T-helper 2 cell treated with Interferon-gamma antibody and Interleukin-4, amounts not matched to agents 5 μg/mL and 100 μg/mL, for 36 hours (primary cell): ENCODE results near the gene CIRBP.

Experiments
- DNase-seq: peaks from one replicate; pipeline ENCODE4 v3.0.0; 2021; ENCODE audit warnings: low spot score
- H3K27ac Mint-ChIP-seq: one replicate; pipeline ENCODE4 v1.8.0; 2021; ENCODE audit warnings: mild to moderate bottlenecking, mixed read lengths
- H3K27me3 Mint-ChIP-seq: one replicate; pipeline ENCODE4 v1.8.0; 2021; ENCODE audit warnings: low read depth, mixed read lengths
- H3K36me3 Mint-ChIP-seq: one replicate; pipeline ENCODE4 v1.8.0; 2021; ENCODE audit warnings: low read depth, mixed read lengths
- H3K4me1 Mint-ChIP-seq: one replicate; pipeline ENCODE4 v1.8.0; 2021; ENCODE audit warnings: low read depth, mixed read lengths
- H3K4me3 Mint-ChIP-seq: one replicate; pipeline ENCODE4 v1.8.0; 2022; ENCODE audit warnings: mild to moderate bottlenecking, moderate library complexity, mixed read lengths
- H3K9me3 Mint-ChIP-seq: one replicate; pipeline ENCODE4 v1.8.0; 2021; ENCODE audit warnings: mixed read lengths

CIRBP gene

GRCh38 chr19:1270213-1270853 lies 1.2 kb downstream of the CIRBP start:
- peaks cover 44% of the 10 kb centered on the region for H3K36me3 Mint-ChIP-seq
- no peaks in the 10 kb centered on the region for H3K9me3 Mint-ChIP-seq
- H3K27ac Mint-ChIP-seq = peak overlapping the region; percentile 87
- peaks cover 3% of the 10 kb centered on the region for H3K27me3 Mint-ChIP-seq
- peak overlapping the region; percentile 83 for H3K4me3 Mint-ChIP-seq
- DNase-seq = no peak
- H3K4me1 Mint-ChIP-seq = peaks cover 36% of the 10 kb centered on the region

GRCh38 chr19:1270854-1271527 lies 1.9 kb downstream of the CIRBP start:
- Mint-ChIP-seq H3K27ac (peak overlapping the region; percentile 87), H3K4me1 (peaks cover 32% of the 10 kb centered on the region), H3K27me3 (peaks cover 3% of the 10 kb centered on the region), H3K9me3 (no peaks in the 10 kb centered on the region), H3K4me3 (peak overlapping the region; percentile 83), H3K36me3 (peaks cover 44% of the 10 kb centered on the region)
- no peak for DNase-seq

GRCh38 chr19:1271528-1272422 lies 2.6 kb downstream of the CIRBP start:
- DNase-seq = no peak
- Mint-ChIP-seq H3K4me3 (peak overlapping the region; percentile 83), H3K27me3 (peaks cover 3% of the 10 kb centered on the region), H3K27ac (peak overlapping the region; percentile 87), H3K36me3 (peaks cover 48% of the 10 kb centered on the region), H3K4me1 (peaks cover 35% of the 10 kb centered on the region), H3K9me3 (no peaks in the 10 kb centered on the region)

GRCh38 chr19:1272423-1273262 lies 3.5 kb downstream of the CIRBP start:
- Mint-ChIP-seq H3K4me3 (peak overlapping the region; percentile 50), H3K36me3 (peaks cover 50% of the 10 kb centered on the region), H3K9me3 (no peaks in the 10 kb centered on the region), H3K4me1 (peaks cover 33% of the 10 kb centered on the region), H3K27me3 (no peaks in the 10 kb centered on the region), H3K27ac (peak overlapping the region; percentile 47)
- DNase-seq = no peak

GRCh38 chr19:1273263-1274041 lies 4.3 kb downstream of the CIRBP start:
- no peaks in the 10 kb centered on the region for H3K27me3 Mint-ChIP-seq
- H3K9me3 Mint-ChIP-seq = no peaks in the 10 kb centered on the region
- peak overlapping the region; percentile 65 for H3K27ac Mint-ChIP-seq
- peak overlapping the region; percentile 50 for H3K4me3 Mint-ChIP-seq
- no peak for DNase-seq
- peaks cover 32% of the 10 kb centered on the region for H3K4me1 Mint-ChIP-seq
- H3K36me3 Mint-ChIP-seq = peaks cover 56% of the 10 kb centered on the region

- Mint-ChIP-seq H3K9me3 (no peaks in the 10 kb centered on the region), H3K27me3 (no peaks in the 10 kb centered on the region), H3K36me3 (peaks cover 56% of the 10 kb centered on the region), H3K27ac (peak overlapping the region; percentile 74), H3K4me1 (peaks cover 26% of the 10 kb centered on the region), H3K4me3 (peak overlapping the region; percentile 72)
- DNase-seq = no peak
Observed at GRCh38 chr19:1274081-1274851, 5.1 kb downstream of the CIRBP start.

GRCh38 chr19:1274852-1275259 lies 5.7 kb downstream of the CIRBP start:
- Mint-ChIP-seq H3K4me1 (peaks cover 28% of the 10 kb centered on the region), H3K9me3 (no peaks in the 10 kb centered on the region), H3K27me3 (no peaks in the 10 kb centered on the region), H3K27ac (peak overlapping the region; percentile 74), H3K4me3 (peak overlapping the region; percentile 72), H3K36me3 (peaks cover 61% of the 10 kb centered on the region)
- DNase-seq = no peak

- DNase-seq = peak; percentile 96
- H3K4me3 Mint-ChIP-seq = peak within 1 kb of the TSS; percentile 88
- peaks cover 59% of the 10 kb centered on the region for H3K36me3 Mint-ChIP-seq
- H3K9me3 Mint-ChIP-seq = no peaks in the 10 kb centered on the region
- no peaks in the 10 kb centered on the region for H3K27me3 Mint-ChIP-seq
- H3K4me1 Mint-ChIP-seq = peaks cover 27% of the 10 kb centered on the region
- H3K27ac Mint-ChIP-seq = peak within 1 kb of the TSS; percentile 97
Observed at GRCh38 chr19:1275260-1275975, 6.3 kb downstream of the CIRBP start, which contains the start of gene FAM174C. TSS of gene FAM174C (plus strand) at chr19:1275530. CDS start at chr19:1275550, 20 bp downstream.

- DNase-seq = no peak
- Mint-ChIP-seq H3K4me1 (peaks cover 22% of the 10 kb centered on the region), H3K9me3 (no peaks in the 10 kb centered on the region), H3K27me3 (no peaks in the 10 kb centered on the region), H3K36me3 (peaks cover 53% of the 10 kb centered on the region), H3K27ac (peak overlapping the region; percentile 97), H3K4me3 (peak overlapping the region; percentile 88)
Observed at GRCh38 chr19:1275976-1276627, 7.0 kb downstream of the CIRBP start.

GRCh38 chr19:1276628-1277022 lies 7.5 kb downstream of the CIRBP start:
- DNase-seq = no peak
- H3K27me3 Mint-ChIP-seq = peaks cover under 1% of the 10 kb centered on the region
- H3K4me3 Mint-ChIP-seq = peak overlapping the region; percentile 88
- no peaks in the 10 kb centered on the region for H3K9me3 Mint-ChIP-seq
- H3K4me1 Mint-ChIP-seq = peaks cover 17% of the 10 kb centered on the region
- peak overlapping the region; percentile 93 for H3K27ac Mint-ChIP-seq
- peaks cover 48% of the 10 kb centered on the region for H3K36me3 Mint-ChIP-seq

GRCh38 chr19:1277061-1277460 lies 7.9 kb downstream of the CIRBP start:
- Mint-ChIP-seq H3K36me3 (peaks cover 44% of the 10 kb centered on the region), H3K27ac (peak overlapping the region; percentile 93), H3K4me3 (peak overlapping the region; percentile 88), H3K27me3 (peaks cover 2% of the 10 kb centered on the region), H3K9me3 (no peaks in the 10 kb centered on the region), H3K4me1 (peaks cover 18% of the 10 kb centered on the region)
- DNase-seq = no peak
